NOMO-1 (cell line): Measurements from ENCODE around the gene USP34.
A peak's percentile ranks its signal among the peaks of the same experiment; 100 is the strongest.
"Not testable (repeated sequence)": the region's sequence is repeated elsewhere in the genome, so short reads cannot be mapped to it uniquely, and the experiment has no call there.

Experiments used
- DNase-seq, 2 experiments: peaks; one replicate each; lab custom pipeline; 2025; ENCODE audit not compliant: unreplicated experiment in 2 of 2; lab: John Stamatoyannopoulos, UW

The USP34 gene

GRCh38 chr2:61461404-61461803 lies 9.5 kb downstream of the USP34 start:
- DNase-seq: no peak

- DNase-seq: no peak
These were observed 10.7 kb downstream of the USP34 start for GRCh38 chr2:61460163-61460562.

- no peak for DNase-seq
These were observed 14.0 kb downstream of the USP34 start for GRCh38 chr2:61456746-61457420.

GRCh38 chr2:61456070-61456745 lies 14.7 kb downstream of the USP34 start:
- DNase-seq: no peak

- not testable (repeated sequence) for DNase-seq
These were observed 15.9 kb downstream of the USP34 start for GRCh38 chr2:61454972-61455371.

- DNase-seq: no peak
These were observed 16.5 kb downstream of the USP34 start for GRCh38 chr2:61454383-61454782.

GRCh38 chr2:61452392-61452791 lies 18.5 kb downstream of the USP34 start:
- DNase-seq: no peak

- DNase-seq: no peak
These were observed 19.7 kb downstream of the USP34 start for GRCh38 chr2:61451178-61451577.

GRCh38 chr2:61450144-61450543 lies 20.7 kb downstream of the USP34 start:
- peak; percentile 28 to 57 for DNase-seq

- no peak for DNase-seq
These were observed 22.7 kb downstream of the USP34 start for GRCh38 chr2:61448229-61448628.

- not testable (repeated sequence) for DNase-seq
These were observed 23.9 kb downstream of the USP34 start for GRCh38 chr2:61446971-61447370.

GRCh38 chr2:61443342-61444041 lies 27.4 kb downstream of the USP34 start:
- DNase-seq: peak; percentile 84 to 98

GRCh38 chr2:61439241-61440002 lies 31.5 kb downstream of the USP34 start:
- no peak for DNase-seq

GRCh38 chr2:61438670-61439069 lies 32.2 kb downstream of the USP34 start:
- no peak for DNase-seq

- DNase-seq: no peak
These were observed 33.7 kb downstream of the USP34 start for GRCh38 chr2:61437170-61437569.

GRCh38 chr2:61436092-61436491 lies 34.8 kb downstream of the USP34 start:
- no peak for DNase-seq

- no peak for DNase-seq
These were observed 35.6 kb downstream of the USP34 start for GRCh38 chr2:61435291-61435690.

- peak; percentile 81 to 88 for DNase-seq
These were observed 36.6 kb downstream of the USP34 start for GRCh38 chr2:61434314-61434713.

GRCh38 chr2:61433606-61434005 lies 37.3 kb downstream of the USP34 start:
- DNase-seq: no peak

GRCh38 chr2:61432990-61433389 lies 37.9 kb downstream of the USP34 start:
- DNase-seq: no peak

- DNase-seq: no peak
These were observed 39.5 kb downstream of the USP34 start for GRCh38 chr2:61431345-61431744.
